Measurements from ENCODE around the gene CPA4.

GRCh38 chr7:130319541-130319940, 26.6 kb downstream of the CPA4 start:
- TF ChIP-seq EZH2 (optimal IDR thresholded peaks at IDR 0.05; ENCODE audit: low read depth, low read length) (no peak), CTCF (IDR thresholded peaks at IDR 0.05; ENCODE audit: low read length) (no peak), EZH2phosphoT487 (IDR thresholded peaks at IDR 0.05; ENCODE audit: low read length) (no peak)

Measured in MM.1S (cell line).